PC-3 (cell line): ENCODE data around the gene SLC38A10.

ENCODE experiments used
- CTCF ChIP-seq: fragments of 300-600 bp; sonication (generic); conservative IDR thresholded peaks from 2 replicates; pipeline ENCODE4 v1.5.1; 2017; ENCODE audit warnings: antibody characterized with exemption, low read depth, mild to moderate bottlenecking, low read length
- EZH2phosphoT487 ChIP-seq: fragments of 300-600 bp; sonication (generic); IDR thresholded peaks from 2 replicates; pipeline ENCODE4 v1.6.1; 2018; ENCODE audit warnings: mild to moderate bottlenecking, antibody characterized with exemption, low read length, borderline replicate concordance

GRCh38 chr17:81252326-81252986 is 42.7 kb downstream of the SLC38A10 start:
- TF ChIP-seq CTCF = no peak
- no peak for TF ChIP-seq EZH2phosphoT487
